LHCN-M2 (cell line): ENCODE results near the gene ZNF407. TPM values are rescaled to one million over a fixed set of nuclear protein-coding genes. Genes with fewer than 3 reads are reported as not detected.

ENCODE experiments used
- DNase-seq: peaks from one replicate; pipeline ENCODE4 v3.0.0-alpha.2; 2012; ENCODE audit warnings: low read depth
- total RNA-seq: library from RNA; depleted of rRNA; stranded (reverse); fragments of >200 nt; gene quantifications from 2 replicates; pipeline ENCODE4 v1.2.3, GENCODE V29; 2014

ZNF407 gene
- total RNA-seq, 1 experiment from 2014 or later = 9.5 TPM

- DNase-seq = peak; percentile 12
These were observed 27.5 kb downstream of the ZNF407 start for GRCh38 chr18:74625157-74625556.

DNA sequence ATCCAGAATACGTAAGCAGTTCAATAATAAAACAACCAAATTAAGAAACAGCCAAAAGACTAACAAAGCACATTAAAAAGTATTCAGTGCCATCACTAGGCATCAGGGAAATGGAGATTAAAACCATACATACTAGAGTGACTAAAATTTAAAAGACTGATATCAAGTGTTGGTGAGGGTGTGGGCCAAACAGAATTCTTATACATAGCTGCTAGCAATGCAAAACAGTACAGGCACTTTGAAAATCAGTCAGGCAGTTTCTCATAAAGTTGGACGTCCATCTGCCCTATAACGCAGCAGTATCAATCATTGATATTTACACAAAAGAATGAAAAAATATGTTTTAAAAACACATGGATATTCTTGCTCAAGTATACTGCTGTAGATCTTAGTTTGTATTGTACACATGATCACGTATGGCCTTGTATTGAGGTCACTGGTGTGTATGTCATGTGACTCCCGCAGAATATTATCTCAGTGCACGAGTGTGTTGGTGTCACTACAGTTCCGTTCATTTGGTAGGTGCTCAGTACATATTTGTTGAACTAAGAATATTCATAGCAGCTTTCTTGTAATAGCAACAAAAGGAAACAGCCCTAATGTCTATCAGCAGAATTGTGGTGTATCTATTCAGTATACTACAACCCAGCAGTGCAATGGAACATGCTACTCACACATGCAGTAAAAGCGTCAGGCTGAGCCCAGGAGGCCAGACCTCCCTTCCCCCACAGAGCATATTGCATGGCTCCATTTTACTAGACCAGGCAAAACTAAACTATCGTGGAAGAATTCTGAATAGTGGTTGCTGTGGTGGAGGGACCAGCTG, 28.6 kb downstream of the ZNF407 start:
- DNase-seq = no peak

GRCh38 chr18:74630804-74631203, 33.1 kb downstream of the ZNF407 start:
- no peak for DNase-seq

DNA sequence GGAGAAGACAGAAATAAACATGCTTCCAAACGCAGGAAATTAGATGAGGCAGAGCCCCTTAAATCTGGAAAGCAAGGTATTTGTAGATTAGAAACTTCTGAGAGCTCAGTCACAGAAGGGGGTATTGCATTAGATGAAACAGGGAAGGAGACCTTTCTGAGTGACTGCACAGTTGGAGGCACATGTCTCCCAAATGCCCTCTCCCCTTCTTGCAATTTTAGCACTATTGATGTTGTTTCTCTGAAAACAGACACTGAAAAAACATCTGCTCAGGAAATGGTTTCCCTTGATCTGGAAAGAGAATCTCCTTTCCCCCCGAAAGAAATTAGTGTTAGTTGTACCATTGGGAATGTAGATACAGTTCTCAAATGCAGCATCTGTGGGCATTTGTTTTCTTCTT, 33.5 kb downstream of the ZNF407 start:
- DNase-seq = no peak

DNA sequence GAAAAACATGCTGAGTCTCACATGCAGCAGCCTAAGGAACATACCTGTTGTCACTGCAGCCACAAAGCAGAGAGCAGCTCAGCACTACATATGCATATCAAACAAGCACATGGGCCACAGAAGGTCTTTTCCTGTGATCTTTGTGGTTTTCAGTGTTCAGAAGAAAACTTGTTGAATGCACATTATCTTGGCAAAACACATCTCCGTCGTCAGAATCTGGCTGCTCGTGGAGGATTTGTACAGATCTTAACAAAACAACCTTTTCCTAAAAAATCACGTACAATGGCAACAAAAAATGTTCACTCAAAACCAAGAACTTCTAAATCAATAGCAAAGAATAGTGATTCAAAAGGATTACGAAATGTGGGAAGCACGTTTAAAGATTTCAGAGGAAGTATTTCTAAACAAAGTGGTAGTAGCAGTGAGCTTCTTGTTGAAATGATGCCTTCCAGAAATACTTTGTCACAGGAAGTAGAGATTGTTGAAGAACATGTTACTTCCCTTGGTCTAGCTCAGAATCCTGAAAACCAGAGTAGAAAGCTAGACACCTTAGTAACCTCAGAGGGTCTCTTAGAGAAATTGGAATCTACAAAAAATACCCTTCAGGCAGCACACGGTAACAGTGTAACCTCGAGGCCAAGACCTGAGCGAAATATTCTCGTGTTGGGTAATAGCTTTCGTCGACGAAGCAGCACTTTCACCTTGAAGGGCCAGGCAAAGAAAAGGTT, 34.1 kb downstream of the ZNF407 start:
- no peak for DNase-seq

DNA sequence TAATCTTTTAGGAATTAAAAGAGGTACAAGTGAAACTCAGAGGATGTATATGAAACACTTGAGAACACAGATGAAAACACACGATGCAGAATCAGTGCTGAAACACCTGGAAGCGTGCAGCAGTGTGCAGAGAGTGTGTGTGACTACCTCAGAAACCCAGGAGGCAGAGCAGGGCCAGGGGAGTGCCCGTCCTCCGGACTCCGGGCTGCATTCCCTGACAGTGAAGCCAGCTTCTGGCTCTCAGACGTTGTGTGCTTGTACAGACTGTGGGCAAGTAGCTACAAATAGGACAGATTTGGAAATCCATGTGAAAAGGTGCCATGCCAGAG, 34.6 kb downstream of the ZNF407 start:
- no peak for DNase-seq

DNA sequence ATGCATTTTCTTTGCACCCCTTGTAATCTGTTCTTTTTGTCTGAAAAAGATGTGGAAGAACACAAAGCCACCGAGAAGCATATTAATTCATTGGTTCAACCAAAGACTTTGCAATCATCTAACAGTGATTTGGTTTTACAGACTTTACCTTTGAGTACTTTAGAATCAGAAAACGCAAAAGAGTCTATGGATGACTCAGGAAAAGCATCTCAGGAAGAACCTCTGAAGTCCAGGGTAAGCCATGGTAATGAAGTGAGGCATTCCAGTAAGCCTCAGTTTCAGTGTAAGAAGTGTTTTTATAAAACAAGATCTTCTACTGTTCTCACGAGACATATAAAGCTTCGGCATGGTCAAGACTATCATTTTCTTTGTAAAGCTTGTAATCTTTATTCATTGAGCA, 35.2 kb downstream of the ZNF407 start:
- DNase-seq = no peak

GRCh38 chr18:74633652-74634352, 36.1 kb downstream of the ZNF407 start:
- DNase-seq = no peak

DNA sequence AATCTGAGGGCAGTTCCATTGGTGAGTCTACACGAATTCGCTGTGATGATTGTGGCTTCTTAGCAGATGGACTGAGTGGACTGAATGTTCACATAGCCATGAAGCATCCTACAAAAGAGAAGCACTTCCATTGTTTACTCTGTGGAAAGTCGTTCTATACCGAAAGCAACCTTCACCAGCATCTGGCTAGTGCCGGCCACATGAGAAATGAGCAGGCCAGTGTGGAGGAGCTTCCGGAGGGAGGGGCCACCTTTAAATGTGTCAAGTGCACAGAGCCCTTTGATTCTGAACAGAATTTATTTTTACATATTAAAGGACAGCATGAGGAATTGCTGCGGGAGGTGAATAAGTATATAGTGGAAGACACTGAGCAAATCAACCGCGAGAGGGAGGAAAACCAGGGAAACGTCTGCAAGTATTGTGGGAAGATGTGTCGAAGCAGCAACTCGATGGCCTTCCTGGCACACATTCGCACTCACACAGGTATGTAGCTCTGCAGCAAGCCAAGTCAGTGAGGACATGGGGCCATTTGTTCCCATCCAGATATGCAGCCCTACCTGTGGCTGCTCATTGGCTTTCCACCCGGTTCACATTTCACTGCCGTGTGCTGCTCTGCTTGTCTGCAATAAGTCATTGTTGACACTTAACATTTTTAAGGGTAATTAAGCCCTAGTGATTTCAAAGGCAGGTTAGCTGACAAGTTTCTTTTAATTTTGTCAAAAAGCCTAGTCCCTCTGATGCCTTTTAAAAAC, 37.7 kb downstream of the ZNF407 start:
- no peak for DNase-seq

DNA sequence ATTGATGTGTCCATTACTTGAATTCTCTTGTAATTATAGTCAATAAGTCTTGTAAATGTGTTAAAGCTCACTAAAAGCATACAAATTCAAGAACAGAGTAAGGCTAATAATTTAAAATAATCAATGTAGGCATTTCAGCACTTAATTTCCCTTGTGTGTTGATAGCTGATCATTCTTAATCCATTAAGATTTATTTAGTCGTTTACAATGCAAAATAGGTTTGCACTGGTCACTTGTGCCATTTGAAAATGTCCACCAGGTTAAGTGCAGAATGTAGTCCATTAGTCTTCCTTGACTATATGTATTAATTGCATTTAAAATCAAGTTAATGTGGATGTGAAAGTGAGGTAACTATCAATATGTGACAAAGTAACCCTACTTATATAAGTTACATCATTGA, 39.4 kb downstream of the ZNF407 start:
- DNase-seq = no peak

GRCh38 chr18:74638210-74638609, 40.5 kb downstream of the ZNF407 start:
- DNase-seq = no peak

DNA sequence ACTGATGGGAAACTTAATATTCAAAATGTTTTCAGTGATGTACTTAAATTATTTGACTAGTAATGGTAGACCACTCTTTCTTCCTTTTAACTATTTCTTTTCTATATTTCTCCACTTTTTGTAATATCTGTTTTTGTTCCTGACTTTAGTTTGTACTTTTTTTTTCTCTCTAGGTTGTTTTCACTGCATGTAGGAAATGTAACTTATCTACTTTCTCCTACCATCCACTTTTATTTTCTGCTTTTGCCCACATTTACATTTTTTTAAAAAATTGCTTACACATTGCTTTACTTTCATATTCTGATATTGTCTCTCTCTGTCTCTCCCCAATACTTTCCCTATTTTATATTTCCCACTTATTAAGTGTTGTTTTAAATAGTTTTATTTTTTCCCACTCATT, 47.0 kb downstream of the ZNF407 start:
- no peak for DNase-seq

GRCh38 chr18:74645679-74646078, 48.0 kb downstream of the ZNF407 start:
- DNase-seq = no peak

GRCh38 chr18:74651327-74652128, 53.9 kb downstream of the ZNF407 start:
- no peak for DNase-seq

GRCh38 chr18:74652392-74652988, 54.8 kb downstream of the ZNF407 start:
- peak; percentile 54 for DNase-seq

- peak; percentile 44 for DNase-seq
These were observed 57.0 kb downstream of the ZNF407 start for GRCh38 chr18:74654638-74655037.

DNA sequence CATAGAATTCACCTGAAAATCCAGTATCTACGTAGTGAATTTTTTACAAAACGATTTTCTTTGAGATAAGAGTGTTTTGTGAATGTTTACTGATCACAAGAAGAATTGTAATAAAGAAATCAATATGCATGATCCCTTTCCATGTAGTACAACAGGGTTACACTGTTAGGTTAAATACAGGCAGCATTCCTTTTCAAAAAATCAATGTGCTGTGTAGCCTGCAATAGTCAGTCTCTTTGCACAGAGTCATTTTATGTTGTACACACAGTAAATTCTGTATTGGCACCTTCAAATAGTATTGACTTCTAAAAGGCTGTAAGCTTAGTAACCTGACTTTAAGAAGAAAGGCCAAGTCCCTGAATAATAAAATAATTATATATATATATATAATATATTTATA, 63.3 kb downstream of the ZNF407 start:
- no peak for DNase-seq

DNA sequence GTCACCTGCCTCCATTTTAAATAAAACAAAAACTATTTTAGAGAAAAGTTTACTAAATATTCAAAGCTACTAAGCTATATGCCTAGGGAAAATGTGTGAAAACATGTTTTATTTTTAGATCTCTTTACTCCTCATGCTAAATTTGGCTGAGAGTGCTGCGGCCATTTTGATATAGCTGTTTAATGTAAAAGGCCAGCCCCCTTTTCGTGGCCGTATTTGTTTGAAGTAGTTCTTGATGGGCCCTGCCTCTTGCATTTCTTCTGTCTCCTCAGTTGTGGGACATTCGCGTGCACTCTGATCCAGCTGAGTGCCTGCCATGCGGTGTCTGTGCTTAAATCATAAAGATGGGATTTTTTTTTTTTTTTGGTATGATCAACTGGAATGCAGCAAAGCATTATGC, 64.0 kb downstream of the ZNF407 start:
- no peak for DNase-seq

GRCh38 chr18:74662622-74663021, 65.0 kb downstream of the ZNF407 start:
- DNase-seq = no peak

DNA sequence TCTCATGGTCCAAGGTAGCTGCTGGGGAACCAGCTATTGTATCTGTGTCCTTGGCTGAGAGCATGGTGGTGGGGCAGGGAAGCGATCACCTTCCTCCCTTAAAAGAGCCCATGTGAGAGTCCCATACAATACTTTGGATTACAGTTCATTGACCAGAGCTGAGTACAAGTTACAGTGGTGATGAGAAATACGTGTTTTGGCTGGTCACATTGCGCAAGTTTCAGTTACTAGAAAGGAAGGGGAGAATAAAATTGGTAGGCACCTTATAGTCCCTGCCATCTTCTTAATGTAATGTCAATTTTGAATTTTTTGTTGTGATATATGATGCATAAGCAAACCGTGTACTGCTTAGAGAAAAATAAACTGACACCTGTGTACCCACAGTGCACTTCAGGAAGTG, 67.7 kb downstream of the ZNF407 start:
- DNase-seq = no peak

- DNase-seq = no peak
These were observed 68.2 kb downstream of the ZNF407 start for GRCh38 chr18:74665905-74666304.
